Measurements from ENCODE around the gene RASGEF1B. TPM values are rescaled to one million over a fixed set of nuclear protein-coding genes. Genes with fewer than 3 reads are reported as not detected.

RASGEF1B gene
- total and polyA plus RNA-seq, 9 of the 15 experiments (the other 6 are each of a cell fraction or from before 2014, with no cell fraction given) = 0.04 to 0.57 (median 0.22) TPM

DNA sequence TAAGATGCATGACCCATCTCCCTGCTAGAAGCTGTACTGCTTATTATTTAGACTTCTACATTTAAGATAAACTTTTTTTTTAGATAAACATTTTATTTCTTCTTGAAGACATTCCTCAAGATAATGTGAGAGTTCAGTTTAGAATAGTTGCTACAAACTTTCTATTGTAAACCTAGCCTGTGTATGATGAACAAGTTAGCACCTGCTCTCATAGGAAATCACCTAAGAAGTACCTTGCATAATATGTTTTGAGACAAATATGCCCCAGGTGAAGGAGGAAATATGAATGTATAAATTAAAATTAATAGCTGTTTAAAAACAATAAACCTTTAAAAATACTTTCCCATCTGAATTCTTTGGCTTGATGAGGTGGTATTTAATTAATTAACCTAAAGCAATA is 35.6 kb downstream of the RASGEF1B start:
- Histone ChIP-seq H3K79me2 (ENCODE audit: control insufficient read depth, insufficient read depth, low read length) (no peaks in the 10 kb centered on the region), H2AFZ (ENCODE audit: low read depth, low read length) (no peak overlapping the region), H3K4me1 (replicated peaks in 1 of 2; ENCODE audit: control insufficient read depth in 2 of 2, insufficient read depth in 2 of 2, low read length in 2 of 2) (peaks cover 4 to 5% of the 10 kb centered on the region in 2 experiments; a peak in 1 of 5 replicates), H3K27ac (ENCODE audit: extremely low read depth, low read depth, low read length) (no peak overlapping the region), H3K9me1 (ENCODE audit: control insufficient read depth, insufficient read depth, low read length) (no peaks in the 10 kb centered on the region), H3K9me3 (replicated peaks; ENCODE audit: control insufficient read depth, insufficient read depth, low read depth, low read length) (no peaks in the 10 kb centered on the region), H4K20me1 (replicated peaks; ENCODE audit: control insufficient read depth, insufficient read depth, low read length) (no peaks in the 10 kb centered on the region), H3K9ac (ENCODE audit: insufficient read depth in 1 of 2, low read depth in 2 of 2, low read length in 2 of 2) (no peak overlapping the region), H3K4me2 (ENCODE audit: insufficient read depth, low read length) (no peak overlapping the region), H3K4me3 (no peak overlapping the region), H3K36me3 (ENCODE audit: control insufficient read depth, insufficient read depth, low read length) (no peaks in the 10 kb centered on the region), H3K27me3 (ENCODE audit: control insufficient read depth in 2 of 2, insufficient read depth in 2 of 2, low read length in 2 of 2) (no peaks in the 10 kb centered on the region)
- in situ Hi-C loops (cut with MboI) = no loop called here
- intact Hi-C loops (cut with micrococcal nuclease) = no loop called here
- ChIA-PET CTCF (ENCODE audit: low intra/inter-chr PET ratio) (no interaction called here), POLR2A (interaction anchor here (1.1 kb wide), 1 partner anchor 17 kb away, joined by 3 read pairs; no protein-coding TSS in a partner anchor)
- FAIRE-seq (no peak), ATAC-seq (no peak), DNase-seq (ENCODE audit: extremely low read depth in 1 of 4, low spot score in 3 of 4) (no peak)
- no TSS peak for BruUV-seq (replicated peaks)
- TF ChIP-seq RFX1 (IDR thresholded peaks at IDR 0.05) (no peak), NFATC3 (IDR thresholded peaks at IDR 0.05) (no peak), STAT5A (IDR thresholded peaks at IDR 0.05; ENCODE audit: borderline replicate concordance, low read length) (no peak), POLR2B (IDR thresholded peaks at IDR 0.05; ENCODE audit: low read depth, partially characterized antibody) (no peak), ZNF277 (CRISPR knock-in tag; IDR thresholded peaks at IDR 0.05; ENCODE audit: borderline replicate concordance) (no peak), HLTF (IDR thresholded peaks at IDR 0.05) (no peak), RBM22 (IDR thresholded peaks at IDR 0.05; ENCODE audit: low read depth, low read length, poor library complexity, severe bottlenecking) (no peak), SRSF1 (IDR thresholded peaks at IDR 0.05; ENCODE audit: low read depth, low read length) (no peak), SOX6 (IDR thresholded peaks at IDR 0.05) (no peak), TRIM28 (IDR thresholded peaks at IDR 0.05) (no peak), ZNF175 (CRISPR knock-in tag; IDR thresholded peaks at IDR 0.05; ENCODE audit: low read depth) (no peak)
- TF ChIP-seq, protein P1, sequence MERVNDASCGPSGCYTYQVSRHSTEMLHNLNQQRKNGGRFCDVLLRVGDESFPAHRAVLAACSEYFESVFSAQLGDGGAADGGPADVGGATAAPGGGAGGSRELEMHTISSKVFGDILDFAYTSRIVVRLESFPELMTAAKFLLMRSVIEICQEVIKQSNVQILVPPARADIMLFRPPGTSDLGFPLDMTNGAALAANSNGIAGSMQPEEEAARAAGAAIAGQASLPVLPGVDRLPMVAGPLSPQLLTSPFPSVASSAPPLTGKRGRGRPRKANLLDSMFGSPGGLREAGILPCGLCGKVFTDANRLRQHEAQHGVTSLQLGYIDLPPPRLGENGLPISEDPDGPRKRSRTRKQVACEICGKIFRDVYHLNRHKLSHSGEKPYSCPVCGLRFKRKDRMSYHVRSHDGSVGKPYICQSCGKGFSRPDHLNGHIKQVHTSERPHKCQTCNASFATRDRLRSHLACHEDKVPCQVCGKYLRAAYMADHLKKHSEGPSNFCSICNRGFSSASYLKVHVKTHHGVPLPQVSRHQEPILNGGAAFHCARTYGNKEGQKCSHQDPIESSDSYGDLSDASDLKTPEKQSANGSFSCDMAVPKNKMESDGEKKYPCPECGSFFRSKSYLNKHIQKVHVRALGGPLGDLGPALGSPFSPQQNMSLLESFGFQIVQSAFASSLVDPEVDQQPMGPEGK (CRISPR knock-in tag; IDR thresholded peaks at IDR 0.05; ENCODE audit: borderline replicate concordance) = no peak
- TF ChIP-seq, protein P2, sequence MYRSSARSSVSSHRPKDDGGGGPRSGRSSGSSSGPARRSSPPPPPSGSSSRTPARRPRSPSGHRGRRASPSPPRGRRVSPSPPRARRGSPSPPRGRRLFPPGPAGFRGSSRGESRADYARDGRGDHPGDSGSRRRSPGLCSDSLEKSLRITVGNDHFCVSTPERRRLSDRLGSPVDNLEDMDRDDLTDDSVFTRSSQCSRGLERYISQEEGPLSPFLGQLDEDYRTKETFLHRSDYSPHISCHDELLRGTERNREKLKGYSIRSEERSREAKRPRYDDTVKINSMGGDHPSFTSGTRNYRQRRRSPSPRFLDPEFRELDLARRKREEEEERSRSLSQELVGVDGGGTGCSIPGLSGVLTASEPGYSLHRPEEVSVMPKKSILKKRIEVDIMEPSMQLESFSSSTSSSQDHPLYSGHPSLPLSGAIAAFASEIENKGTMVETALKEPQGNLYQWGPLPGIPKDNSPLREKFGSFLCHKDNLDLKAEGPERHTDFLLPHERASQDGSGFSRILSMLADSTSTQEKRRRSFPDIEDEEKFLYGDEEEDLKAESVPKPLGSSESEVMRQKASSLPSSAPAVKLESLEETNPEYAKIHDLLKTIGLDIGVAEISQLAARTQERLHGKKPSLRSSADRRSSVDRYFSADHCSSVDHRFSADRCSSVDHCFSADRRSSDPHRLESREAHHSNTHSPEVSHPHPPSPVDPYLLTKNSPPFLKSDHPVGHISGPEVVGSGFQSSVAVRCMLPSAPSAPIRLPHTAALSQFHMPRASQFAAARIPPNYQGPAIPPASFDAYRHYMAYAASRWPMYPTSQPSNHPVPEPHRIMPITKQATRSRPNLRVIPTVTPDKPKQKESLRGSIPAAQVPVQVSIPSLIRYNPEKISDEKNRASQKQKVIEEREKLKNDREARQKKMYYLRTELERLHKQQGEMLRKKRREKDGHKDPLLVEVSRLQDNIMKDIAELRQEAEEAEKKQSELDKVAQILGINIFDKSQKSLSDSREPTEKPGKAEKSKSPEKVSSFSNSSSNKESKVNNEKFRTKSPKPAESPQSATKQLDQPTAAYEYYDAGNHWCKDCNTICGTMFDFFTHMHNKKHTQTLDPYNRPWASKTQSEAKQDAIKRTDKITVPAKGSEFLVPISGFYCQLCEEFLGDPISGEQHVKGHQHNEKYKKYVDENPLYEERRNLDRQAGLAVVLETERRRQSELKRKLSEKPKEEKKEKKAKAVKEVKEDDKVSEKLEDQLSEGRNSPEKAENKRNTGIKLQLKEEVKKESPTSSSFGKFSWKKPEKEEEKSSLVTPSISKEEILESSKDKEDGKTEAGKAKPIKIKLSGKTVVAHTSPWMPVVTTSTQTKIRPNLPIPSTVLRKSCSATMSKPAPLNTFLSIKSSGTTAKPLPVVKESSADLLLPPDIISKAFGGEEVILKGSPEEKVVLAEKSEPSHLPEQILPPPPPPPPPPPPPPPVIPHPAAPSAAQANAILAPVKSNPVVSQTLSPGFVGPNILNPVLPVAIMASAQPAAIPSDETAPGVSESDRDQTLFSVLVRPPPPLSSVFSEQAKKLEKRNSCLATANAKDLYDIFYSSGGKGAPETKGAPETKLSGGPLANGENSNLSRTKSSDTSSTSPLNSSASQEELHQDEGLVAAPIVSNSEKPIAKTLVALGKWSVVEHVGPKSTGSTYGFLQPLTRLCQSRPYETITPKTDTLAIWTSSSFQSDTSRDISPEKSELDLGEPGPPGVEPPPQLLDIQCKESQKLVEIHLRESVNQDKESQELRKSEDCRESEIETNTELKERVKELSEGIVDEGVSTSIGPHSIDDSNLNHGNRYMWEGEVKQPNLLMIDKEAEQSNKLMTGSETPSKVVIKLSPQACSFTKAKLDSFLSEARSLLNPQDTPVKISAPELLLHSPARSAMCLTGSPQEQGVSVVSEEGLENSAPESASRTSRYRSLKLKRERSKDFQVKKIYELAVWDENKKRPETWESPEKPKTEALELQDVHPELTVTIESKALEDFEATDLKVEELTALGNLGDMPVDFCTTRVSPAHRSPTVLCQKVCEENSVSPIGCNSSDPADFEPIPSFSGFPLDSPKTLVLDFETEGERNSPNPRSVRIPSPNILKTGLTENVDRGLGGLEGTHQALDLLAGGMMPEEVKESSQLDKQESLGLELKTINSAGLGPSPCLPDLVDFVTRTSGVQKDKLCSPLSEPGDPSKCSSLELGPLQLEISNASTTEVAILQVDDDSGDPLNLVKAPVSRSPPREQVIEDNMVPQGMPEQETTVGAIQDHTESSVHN (IDR thresholded peaks at IDR 0.05; ENCODE audit: borderline replicate concordance in 1 of 2, low read depth in 1 of 2) = no peak

Data from K562 (cell line).